ENCODE results near the gene TM9SF2.

TM9SF2 gene

DNA sequence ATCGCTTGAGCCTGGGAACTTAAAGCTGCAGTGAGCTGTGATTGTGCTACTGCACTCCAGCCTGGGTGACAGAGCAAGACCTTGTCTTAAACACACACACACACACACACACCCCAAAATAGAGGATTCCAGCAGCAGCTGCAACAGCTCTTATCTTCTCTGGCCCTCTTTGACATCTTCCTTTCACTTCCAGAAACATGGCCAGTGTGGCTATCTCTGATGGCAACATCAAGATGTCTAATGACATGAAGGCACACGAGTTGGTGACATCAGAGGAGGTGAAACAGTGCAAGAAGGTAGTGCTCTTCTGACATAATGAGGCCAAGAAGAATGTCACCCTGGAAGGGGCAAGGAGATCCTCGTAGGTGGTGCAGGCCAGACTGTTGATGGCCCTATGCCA lies 81.2 kb downstream of the TM9SF2 start:
- DNase-seq (ENCODE audit: low spot score): no peak

DNA sequence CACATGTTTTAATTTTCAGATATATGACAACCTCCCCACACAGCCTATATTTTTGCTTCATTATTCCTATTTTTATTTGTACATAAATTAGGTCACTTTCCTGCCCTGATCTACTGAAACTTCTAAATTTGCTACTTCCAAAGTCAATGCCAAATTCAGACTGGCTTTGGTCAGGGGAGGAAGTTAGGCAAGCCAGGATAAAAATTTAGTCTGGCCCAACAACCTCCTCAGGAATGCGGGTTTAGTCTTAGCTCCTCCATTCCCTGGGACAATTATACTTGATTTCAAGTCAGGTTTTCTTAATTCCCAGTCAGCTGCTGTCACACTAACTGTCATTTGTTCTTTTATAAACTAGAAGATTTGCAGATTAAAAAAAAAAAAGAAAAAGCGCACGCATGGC lies 84.3 kb downstream of the TM9SF2 start:
- no peak for DNase-seq (ENCODE audit: low spot score)

DNA sequence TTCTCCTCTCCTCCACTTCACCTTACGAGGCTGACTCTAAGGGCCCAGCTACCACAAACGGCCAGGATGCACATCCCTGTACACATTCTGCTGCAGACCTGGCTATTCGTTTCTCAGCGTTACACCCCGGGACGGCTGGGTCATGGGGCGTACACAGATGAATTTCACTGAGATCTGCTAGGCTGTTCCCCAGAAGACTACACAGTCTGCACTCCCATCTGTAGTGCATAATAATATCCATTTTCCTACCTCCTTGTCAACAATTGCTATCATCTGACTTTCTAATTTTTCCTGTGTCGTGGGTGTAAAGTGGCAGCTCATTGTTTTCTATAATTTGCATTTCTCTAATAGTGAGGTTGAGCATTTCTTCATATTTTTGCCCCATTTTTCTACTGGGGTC lies 85.7 kb downstream of the TM9SF2 start:
- no peak for DNase-seq (ENCODE audit: low spot score)

DNA sequence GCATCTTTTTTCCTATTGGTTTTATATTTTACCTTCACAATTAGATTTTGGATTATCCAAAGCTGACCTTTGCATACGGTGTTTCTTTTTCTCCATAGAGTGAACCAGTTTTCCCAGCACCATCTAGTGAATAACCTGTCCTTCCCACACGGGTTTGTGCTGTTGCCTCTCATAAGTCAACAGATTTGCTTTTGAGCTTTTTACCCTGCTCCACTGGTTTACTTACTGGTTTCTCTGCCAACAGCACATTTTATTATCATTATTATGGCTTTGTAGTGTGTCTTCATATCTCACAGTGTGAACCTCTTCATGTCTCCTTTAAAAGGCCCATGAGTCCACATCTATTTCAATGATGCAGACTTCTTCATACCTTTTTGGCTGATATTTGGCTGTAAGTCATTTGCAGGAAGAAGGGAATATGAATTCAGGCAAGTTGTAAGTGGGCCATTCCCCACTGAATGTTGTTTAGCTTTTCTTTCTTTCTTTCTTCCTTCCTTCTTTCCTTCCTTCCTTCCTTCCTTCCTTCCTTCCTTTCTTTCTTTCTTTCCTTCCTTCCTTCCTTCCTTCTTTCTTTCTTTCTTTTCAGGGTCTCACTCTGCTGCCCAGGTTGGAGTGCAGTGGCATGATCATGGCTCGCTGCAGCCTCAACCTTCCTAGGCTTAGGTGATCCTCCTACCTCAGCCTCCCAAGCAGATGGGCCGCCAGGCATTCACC lies 86.8 kb downstream of the TM9SF2 start:
- no peak for DNase-seq (ENCODE audit: low spot score)

DNA sequence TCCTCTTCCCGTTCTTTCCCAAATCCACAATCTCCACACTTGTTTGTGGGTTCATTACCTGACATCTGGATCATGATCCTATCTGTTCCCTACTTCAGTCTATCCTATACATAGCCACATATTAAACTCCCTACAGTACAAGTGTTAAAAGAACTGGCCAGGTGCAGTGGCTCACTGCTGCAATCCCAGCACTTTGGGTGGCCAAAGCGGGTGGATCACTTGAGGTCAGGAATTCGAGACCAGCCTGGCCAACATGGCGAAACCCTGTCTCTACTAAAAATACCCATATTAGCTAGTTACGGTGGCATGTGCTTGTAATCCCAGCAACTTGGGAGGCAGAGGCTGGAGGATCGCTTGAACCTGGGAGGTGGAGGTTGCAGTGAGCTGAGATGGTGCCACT lies 88.3 kb downstream of the TM9SF2 start:
- no peak for DNase-seq (ENCODE audit: low spot score)

DNA sequence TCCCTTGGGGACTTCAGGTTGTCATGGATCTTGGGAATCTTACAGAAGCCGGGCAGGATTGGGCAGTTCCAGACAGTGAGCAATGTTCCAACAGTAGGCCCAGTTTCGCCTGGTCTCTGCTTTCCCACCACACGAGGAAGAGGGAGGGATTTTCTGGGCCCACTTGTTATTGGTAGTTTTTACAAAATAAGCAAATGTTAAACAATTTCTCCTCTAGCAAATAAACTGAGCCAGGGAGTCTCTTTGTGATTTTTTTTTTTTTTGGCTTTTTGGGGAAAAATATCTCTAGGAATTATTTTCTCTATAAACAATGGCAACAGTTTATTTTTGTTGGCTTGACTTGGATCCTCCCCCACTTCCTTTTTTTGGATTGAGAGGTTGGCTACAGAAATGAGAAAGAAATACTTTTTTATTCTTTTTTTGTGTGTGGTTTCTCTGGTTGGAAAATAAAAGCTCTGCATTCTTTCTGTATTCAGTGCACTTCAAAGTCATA lies 89.3 kb downstream of the TM9SF2 start:
- no peak for DNase-seq (ENCODE audit: low spot score)

DNA sequence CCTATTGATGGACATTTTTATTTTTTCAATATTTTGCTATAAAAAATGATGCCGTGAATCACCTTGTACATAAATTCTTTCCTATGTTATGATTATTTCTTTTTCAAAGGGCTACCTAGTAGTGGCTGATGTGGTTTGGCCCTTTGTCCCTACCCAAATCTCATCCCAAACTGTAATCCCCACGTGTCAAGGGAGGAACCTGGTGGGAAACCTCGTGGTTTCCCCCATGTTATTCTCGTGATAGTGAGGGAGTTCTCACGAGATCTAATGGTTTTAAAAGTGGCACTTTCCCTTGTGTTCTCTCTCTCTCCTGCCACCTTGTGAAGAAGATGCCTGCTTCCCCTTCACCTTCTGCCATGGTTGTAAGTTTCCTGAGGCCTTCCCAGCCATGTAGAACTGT lies 94.9 kb downstream of the TM9SF2 start:
- no peak for DNase-seq (ENCODE audit: low spot score)

DNA sequence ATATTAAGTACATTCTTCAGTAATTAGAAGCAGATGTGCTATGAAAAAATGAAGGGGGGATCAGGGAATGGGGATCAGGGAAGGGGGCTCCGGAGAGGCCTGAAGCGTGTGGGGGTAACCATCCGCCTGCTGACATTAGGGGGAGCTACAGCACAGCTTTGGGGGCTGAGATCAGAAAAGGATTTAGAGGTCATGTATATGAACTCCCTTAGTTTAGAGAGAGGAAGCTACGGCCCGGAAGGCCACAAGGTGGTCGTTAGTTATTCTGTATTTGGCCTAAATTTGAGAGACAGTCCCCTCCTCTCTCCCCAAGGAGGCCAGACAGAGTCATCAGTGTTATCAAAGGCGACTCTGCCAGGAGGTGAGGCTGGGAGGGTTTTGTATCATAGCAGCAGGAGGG lies 99.0 kb downstream of the TM9SF2 start:
- no peak for DNase-seq (ENCODE audit: low spot score)

DNA sequence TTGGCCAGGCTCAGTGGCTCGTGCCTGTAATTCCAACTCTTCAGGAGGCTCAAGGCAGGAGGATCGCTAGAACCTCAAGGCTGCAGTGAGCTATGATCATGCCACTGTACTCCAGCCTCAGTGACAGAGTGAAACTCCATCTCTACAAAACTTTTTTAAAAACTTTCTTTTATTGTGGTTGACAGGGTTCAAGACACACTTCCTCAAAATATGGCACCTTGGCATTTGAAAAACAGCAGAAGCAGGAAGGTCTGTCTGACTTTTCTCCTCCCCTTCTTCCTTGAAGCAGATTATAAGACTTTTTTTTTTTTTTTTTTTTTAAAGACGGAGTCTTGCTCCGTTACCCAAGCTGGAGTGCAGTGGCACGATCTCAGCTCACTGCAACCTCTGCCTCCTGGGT lies 100.3 kb downstream of the TM9SF2 start:
- peak; percentile 57 for DNase-seq (ENCODE audit: low spot score)

DNA sequence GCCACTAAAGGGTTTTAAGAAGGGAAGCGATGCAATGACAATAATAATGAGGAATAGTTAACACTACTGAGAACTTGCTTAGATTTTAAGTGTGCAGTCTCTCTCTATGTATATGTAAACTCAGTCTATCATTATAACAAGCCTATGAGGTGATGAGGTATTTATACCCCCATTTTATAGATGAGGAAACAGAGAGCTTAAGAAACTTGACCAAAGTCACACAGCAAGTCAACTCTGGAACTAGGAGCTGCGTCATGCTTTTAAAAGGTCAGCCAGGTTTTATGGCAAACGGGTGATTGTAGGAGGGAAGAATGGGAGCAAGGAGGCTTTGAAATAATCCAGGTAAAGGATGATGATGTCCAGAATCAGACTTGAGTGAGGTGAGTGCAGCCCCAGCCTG lies 103.4 kb downstream of the TM9SF2 start:
- no peak for DNase-seq (ENCODE audit: low spot score)

DNA sequence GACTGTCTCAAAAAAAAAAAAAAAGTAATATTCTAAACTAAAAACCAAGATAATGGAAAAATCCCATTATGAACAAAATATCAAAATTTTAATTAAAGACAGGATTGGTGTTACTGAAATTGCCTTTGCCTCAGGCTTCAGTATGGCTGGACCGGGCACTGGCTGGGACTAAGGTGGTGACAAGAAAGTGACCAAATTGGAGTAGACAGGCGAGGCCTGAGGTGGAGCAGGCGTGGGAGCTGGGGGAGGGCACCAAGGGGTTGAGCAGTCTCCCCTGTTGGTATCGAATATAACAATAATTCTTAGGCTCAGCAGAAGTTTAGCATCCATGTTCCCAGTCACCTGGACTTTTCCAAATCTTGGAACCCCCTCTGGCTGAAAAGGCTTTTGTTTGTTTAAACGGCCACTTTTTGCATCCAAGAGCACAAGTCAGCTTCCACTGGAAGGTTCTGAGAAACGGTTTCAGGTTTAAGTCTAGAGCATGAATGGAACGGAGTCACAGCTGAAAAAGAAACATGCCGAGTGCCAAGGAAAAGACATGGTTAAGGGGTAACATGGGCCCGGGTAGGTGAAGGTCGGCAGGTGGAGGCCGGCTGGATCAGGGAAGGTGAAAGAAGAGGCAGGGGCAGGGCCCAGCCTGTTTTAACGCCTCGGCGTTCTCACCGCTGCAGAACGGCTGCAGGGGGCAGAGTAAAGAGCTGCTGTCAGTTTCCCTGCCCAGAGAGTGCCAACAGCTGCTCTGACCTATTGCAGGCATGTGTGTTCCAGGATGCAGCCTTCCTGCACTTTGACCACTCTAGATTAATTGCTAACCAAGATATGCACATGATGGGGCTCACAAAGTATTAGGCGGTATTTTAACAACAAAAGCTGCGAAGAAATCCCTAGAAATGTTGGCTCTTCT lies 104.4 kb downstream of the TM9SF2 start:
- peak; percentile 56 for DNase-seq (ENCODE audit: low spot score)

DNA sequence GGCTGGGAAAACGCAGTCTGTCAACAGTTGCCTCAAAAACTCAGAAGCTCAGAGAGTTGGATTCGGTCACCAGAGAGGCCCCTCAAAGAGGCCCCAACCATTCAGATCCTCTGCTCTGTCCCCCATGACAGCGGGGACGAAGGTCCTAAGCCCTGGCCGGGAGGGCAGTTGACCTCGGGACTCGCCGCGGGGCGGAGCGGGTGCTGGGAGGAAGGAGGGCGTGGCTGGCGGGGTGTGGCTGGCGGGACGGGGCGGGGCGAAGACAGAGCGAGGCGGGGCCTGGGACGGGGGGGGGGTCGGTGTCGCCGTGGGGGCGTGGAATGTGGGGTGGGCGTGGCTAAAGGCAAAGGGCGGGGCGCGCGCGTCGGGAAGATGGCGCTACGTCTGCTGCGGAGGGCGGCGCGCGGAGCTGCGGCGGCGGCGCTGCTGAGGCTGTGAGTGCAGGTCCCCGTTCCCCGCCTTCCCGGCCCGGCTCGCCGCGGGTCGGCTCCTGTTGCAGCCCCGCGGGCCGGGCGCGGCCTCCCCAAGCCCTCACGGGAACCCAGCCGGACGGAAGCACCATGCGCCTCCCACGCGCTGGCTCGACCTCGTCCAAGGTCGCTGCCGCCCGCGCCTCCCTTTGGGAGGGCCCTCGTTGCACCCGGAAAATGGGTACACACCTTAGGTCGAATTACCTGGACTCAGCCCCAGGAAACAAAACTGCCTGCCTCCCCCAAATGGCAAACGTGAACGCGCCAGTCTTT lies 105.2 kb downstream of the TM9SF2 start, which contains the start of gene CLYBL:
CLYBL (plus strand) TSS at position 367 of the 743 bp plus-strand sequence.
- peak; percentile 90 for DNase-seq (ENCODE audit: low spot score)

DNA sequence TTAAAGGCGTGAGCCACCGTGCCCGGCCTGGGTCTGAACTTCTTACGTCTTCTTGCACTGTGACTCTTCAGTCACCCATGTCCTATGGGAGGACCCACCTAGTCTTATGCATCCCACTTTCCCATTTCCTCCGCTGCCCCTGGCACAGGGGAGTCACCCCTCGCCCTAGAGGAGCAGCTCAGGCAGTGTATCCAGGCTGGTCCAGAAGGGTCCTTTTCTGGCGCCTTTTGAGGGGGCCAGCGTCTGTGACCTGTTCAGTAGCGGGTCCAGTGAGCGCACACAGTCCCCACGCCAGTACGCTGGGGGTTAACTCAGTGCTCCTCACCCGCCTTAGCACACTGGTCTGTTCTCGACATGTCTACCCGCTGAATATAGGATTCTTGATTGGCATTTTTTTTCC lies 107.1 kb downstream of the TM9SF2 start:
- DNase-seq (ENCODE audit: low spot score): no peak

DNA sequence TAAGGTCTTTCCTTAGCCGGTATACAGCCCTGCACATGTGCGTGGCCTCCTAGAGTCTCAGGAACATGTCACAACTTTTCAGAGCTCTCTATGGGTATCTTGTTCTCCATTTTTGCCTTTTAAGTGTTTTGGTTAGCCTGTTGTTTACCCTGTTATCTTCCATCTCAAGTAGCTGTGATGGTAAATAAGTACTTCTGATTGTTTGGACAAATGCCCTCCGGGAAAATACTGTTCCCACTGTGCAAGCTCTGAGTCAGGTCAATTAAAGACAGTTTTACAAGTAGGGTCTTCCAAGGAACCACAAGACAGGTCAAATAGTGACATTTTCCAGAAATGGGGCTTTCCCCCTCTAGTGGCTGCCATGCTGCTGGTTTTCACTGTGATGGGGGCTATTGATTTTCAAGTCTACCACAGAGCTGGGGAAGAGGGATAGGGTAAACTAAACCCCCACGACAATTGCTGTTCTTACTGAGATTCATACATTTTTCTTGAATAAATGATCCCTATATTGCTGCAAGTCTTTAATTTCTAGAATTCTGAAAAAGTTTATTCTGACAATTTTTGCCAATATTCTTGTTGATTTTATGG lies 109.5 kb downstream of the TM9SF2 start:
- DNase-seq (ENCODE audit: low spot score): no peak
